Lower leg skin (tissue), 4 donors: ENCODE measurements around the gene RAG1. TPM values are rescaled to one million over a fixed set of nuclear protein-coding genes. Genes with fewer than 3 reads are reported as not detected.

Experiments used
- DNase-seq, 2 donors: peaks; one replicate each; pipeline ENCODE4 v3.0.0-alpha.2; 2019; ENCODE audit warnings: low spot score in 2 of 2
- H3K4me3 ChIP-seq: fragments of 200-600 bp; sonication (generic); 2 replicates; pipeline ENCODE4 v1.5.1; 2017; ENCODE audit warnings: mild to moderate bottlenecking, low read depth; ENCODE audit not compliant: poor library complexity, severe bottlenecking
- POLR2A ChIP-seq, 2 donors: fragments of 450-650 bp; IDR thresholded peaks; one replicate each; pipeline ENCODE4 v1.6.1; 2016 to 2017; ENCODE audit warnings: antibody characterized with exemption in 2 of 2, mild to moderate bottlenecking in 1 of 2, moderate library complexity in 1 of 2
- WGBS, 2 donors: methylation state at CpG; one replicate each; pipeline ENCODE4 v1.1.5; 2018; 5-methylcytosine and 5-hydroxymethylcytosine counted together
- intact Hi-C: fragments of 100-400 bp; cut with DNase I; formaldehyde crosslinking; loops from one replicate; pipeline ENCODE4 v1.15.0; 2023; ENCODE audit warnings: low total_unique reads
- total RNA-seq, 4 donors: library from RNA; depleted of rRNA; stranded (reverse); fragments of >200 nt; gene quantifications; one replicate each; pipeline ENCODE4 v1.1.0, GENCODE V29; 2016
- TF ChIP-seq, protein P1 (sequence below), 3 donors: fragments of 450-650 bp; IDR thresholded peaks; one replicate each; pipeline ENCODE4 v1.5.1; 2016; ENCODE audit warnings: antibody characterized with exemption in 3 of 3, mild to moderate bottlenecking in 3 of 3, moderate library complexity in 2 of 3

Gene RAG1
- total RNA-seq, 4 donors from 2014 or later, result 0.17 to 0.45 (median 0.39) TPM; not detected in 1

DNA sequence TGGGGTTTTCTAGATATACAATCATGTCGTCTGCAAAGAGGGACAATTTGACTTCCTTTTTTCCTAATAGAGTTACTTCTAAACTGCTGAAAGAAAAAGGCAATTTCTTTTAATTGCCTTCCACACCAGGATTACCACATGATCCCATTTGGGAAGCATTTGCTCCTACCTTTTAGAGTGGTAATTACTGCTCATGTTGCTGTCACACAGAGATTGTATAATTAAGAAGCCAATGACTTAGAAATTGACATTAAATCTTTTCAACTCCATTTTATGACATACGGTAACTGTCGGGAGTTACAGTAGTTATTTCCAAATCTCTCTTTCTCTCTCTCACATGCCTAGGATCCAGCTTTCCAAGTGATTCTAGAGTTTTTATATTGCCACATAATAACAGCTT, 48.0 kb downstream of the RAG1 start:
- H3K4me3 ChIP-seq, result no peak overlapping the region
- TF ChIP-seq, protein P1, sequence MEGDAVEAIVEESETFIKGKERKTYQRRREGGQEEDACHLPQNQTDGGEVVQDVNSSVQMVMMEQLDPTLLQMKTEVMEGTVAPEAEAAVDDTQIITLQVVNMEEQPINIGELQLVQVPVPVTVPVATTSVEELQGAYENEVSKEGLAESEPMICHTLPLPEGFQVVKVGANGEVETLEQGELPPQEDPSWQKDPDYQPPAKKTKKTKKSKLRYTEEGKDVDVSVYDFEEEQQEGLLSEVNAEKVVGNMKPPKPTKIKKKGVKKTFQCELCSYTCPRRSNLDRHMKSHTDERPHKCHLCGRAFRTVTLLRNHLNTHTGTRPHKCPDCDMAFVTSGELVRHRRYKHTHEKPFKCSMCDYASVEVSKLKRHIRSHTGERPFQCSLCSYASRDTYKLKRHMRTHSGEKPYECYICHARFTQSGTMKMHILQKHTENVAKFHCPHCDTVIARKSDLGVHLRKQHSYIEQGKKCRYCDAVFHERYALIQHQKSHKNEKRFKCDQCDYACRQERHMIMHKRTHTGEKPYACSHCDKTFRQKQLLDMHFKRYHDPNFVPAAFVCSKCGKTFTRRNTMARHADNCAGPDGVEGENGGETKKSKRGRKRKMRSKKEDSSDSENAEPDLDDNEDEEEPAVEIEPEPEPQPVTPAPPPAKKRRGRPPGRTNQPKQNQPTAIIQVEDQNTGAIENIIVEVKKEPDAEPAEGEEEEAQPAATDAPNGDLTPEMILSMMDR (IDR thresholded peaks at IDR 0.05), result no peak
- intact Hi-C loops, result no loop called here
- WGBS, 2 donors, result 79 to 85% methylated on average over 3 of the region's 3 CpGs
- DNase-seq, result no peak

DNA sequence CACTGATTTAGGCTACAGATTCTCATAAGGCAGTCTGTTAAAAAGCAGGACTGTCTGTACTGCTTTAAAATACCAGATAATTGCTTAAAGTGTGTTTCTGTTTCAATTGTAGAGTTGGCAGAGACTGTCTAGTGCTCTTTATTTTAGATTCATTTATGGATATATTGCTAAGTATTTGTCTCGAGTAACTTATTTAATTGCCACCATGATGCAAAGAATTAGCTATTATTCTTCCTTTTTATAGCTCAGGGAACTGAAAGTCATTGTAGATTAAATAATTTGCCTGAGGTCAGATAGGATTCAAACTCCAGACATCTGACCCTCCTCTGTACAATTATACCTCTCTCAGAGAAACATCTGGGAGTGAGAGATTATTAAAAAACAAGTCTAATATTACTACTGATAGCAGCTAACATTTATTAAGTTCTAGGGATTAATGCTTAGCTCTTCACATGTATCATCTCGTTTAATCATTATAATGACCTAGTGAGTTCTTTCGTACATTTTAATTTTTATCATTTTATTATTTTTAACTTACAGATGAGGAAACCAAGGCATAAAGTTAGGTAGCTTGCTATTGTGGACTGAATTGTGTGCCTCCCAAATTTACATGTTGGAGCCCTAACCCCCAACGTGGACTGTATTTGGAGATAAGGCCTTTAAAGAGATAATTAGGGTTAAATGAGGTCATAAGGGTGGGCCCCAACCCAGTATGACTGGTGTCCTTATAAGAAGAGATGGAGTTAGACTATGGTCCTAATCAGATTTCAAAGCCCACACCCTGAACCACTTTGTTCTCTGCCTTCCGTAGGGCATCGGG, 49.9 kb downstream of the RAG1 start:
- 83 to 95% methylated on average over 6 of the region's 6 CpGs for WGBS, 2 donors
- no peak for TF ChIP-seq POLR2A (IDR thresholded peaks at IDR 0.05)
- TF ChIP-seq, protein P1 (IDR thresholded peaks at IDR 0.05), result no peak
- DNase-seq, result no peak

GRCh38 chr11:36618363-36619047, 50.7 kb downstream of the RAG1 start:
- intact Hi-C loops, result no loop called here
- no peak overlapping the region for H3K4me3 ChIP-seq
- WGBS, 2 donors, result 68 to 76% methylated on average over 3 of the region's 3 CpGs
- DNase-seq, result no peak
- no peak for TF ChIP-seq POLR2A (IDR thresholded peaks at IDR 0.05)

More for the DNA sequence above, 49.9 kb downstream of the RAG1 start:
- H3K4me3 ChIP-seq, result no peak overlapping the region
- intact Hi-C loops, result no loop called here

GRCh38 chr11:36619502-36619901, 51.7 kb downstream of the RAG1 start:
- no peak for DNase-seq
- intact Hi-C loops, result no loop called here
- WGBS, 2 donors, result 37 to 42% methylated on average over 5 of the region's 5 CpGs
- no peak for TF ChIP-seq POLR2A (IDR thresholded peaks at IDR 0.05)
- TF ChIP-seq, protein P1 (IDR thresholded peaks at IDR 0.05), result no peak
- no peak overlapping the region for H3K4me3 ChIP-seq

DNA sequence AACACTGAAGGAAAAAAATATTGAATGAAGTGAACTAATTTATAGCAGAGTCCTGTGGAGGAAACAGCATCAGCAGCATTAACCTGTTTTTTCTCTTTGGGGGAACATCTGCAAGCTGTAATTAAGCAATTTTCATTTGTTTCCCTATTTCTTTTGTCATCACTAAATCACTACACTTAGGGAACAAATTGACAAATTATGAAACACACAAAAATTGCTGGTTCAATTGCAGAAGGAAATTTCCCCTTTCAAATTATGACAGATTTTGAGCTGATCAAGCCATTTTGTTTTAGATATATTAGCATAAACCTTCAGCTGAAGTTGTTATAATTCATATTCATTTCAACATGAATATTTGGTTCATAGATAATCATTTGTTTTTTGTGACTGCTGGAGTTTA, 52.4 kb downstream of the RAG1 start:
- H3K4me3 ChIP-seq, result no peak overlapping the region
- no peak for DNase-seq
- intact Hi-C loops, result no loop called here
- TF ChIP-seq POLR2A (IDR thresholded peaks at IDR 0.05), result no peak
- TF ChIP-seq, protein P1 (IDR thresholded peaks at IDR 0.05), result no peak

- 62 to 78% methylated on average over 3 of the region's 3 CpGs for WGBS, 2 donors
- no peak overlapping the region for H3K4me3 ChIP-seq
- no peak for DNase-seq
- TF ChIP-seq, protein P1 (IDR thresholded peaks at IDR 0.05), result no peak
- no peak for TF ChIP-seq POLR2A (IDR thresholded peaks at IDR 0.05)
- intact Hi-C loops, result no loop called here
Measured at GRCh38 chr11:36622431-36623136, 54.8 kb downstream of the RAG1 start.
